H9 (cell line): ENCODE results near the gene CCDC169. TPM values are rescaled to one million over a fixed set of nuclear protein-coding genes. Genes with fewer than 3 reads are reported as not detected.

Experiments
- DNase-seq: peaks from one replicate; pipeline ENCODE4 v3.0.0-alpha.2; 2017
- H2AFZ ChIP-seq: one replicate; pipeline ENCODE4 v1.6.1; 2013; ENCODE audit warnings: mild to moderate bottlenecking, low read length, control low read depth, moderate library complexity
- H2AK5ac ChIP-seq: 2 replicates; pipeline ENCODE4 v1.6.1; 2013; ENCODE audit warnings: low read length, control low read depth, mixed read lengths; ENCODE audit not compliant: insufficient read length
- H2BK120ac ChIP-seq: one replicate; pipeline ENCODE4 v1.6.1; 2013; ENCODE audit warnings: low read depth, mild to moderate bottlenecking, low read length, control low read depth, inconsistent platforms; ENCODE audit not compliant: poor library complexity, severe bottlenecking
- H2BK12ac ChIP-seq: 2 replicates; pipeline ENCODE4 v1.6.1; 2013; ENCODE audit warnings: low read length, control low read depth, mixed read lengths, low read depth; ENCODE audit not compliant: insufficient read length
- H2BK15ac ChIP-seq: 2 replicates; pipeline ENCODE4 v1.6.1; 2013; ENCODE audit warnings: low read depth, low read length, control low read depth
- H2BK20ac ChIP-seq: one replicate; pipeline ENCODE4 v1.6.1; 2013; ENCODE audit warnings: low read depth, mild to moderate bottlenecking, low read length, control low read depth, inconsistent platforms; ENCODE audit not compliant: poor library complexity, severe bottlenecking
- H2BK5ac ChIP-seq: 2 replicates; pipeline ENCODE4 v1.6.1; 2013; ENCODE audit warnings: low read length, control low read depth, mixed read lengths; ENCODE audit not compliant: insufficient read length
- H3K14ac ChIP-seq: 2 replicates; pipeline ENCODE4 v1.6.1; 2013; ENCODE audit warnings: low read length, control low read depth; ENCODE audit not compliant: insufficient read depth
- H3K18ac ChIP-seq: 2 replicates; pipeline ENCODE4 v1.6.1; 2013; ENCODE audit warnings: low read depth, mild to moderate bottlenecking, mixed read lengths, low read length, control low read depth; ENCODE audit not compliant: insufficient read length
- H3K23ac ChIP-seq: 2 replicates; pipeline ENCODE4 v1.6.1; 2013; ENCODE audit warnings: low read length, control low read depth, mixed read lengths, low read depth; ENCODE audit not compliant: insufficient read length
- H3K23me2 ChIP-seq: 2 replicates; pipeline ENCODE4 v1.6.1; 2013; ENCODE audit warnings: low read depth, mild to moderate bottlenecking, mixed read lengths, low read length, control low read depth; ENCODE audit not compliant: insufficient read length, poor library complexity, severe bottlenecking
- H3K27ac ChIP-seq: 2 replicates; pipeline ENCODE4 v1.5.1; 2013; ENCODE audit warnings: low read length, control low read depth, mixed read lengths, low read depth; ENCODE audit not compliant: insufficient read length
- H3K27me3 ChIP-seq: 2 replicates; pipeline ENCODE4 v1.6.1; 2013; ENCODE audit warnings: low read length, control low read depth, inconsistent platforms; ENCODE audit not compliant: insufficient read depth
- H3K4ac ChIP-seq: 2 replicates; pipeline ENCODE4 v1.6.1; 2013; ENCODE audit warnings: low read depth, mild to moderate bottlenecking, control low read depth, inconsistent platforms, low read length, moderate library complexity
- H3K4me1 ChIP-seq: 2 replicates; pipeline ENCODE4 v1.6.1; 2013; ENCODE audit warnings: low read length, control low read depth, inconsistent platforms; ENCODE audit not compliant: insufficient read depth
- H3K4me2 ChIP-seq: 2 replicates; pipeline ENCODE4 v1.6.1; 2013; ENCODE audit warnings: low read length, control low read depth, mixed read lengths; ENCODE audit not compliant: insufficient read length, insufficient read depth
- H3K56ac ChIP-seq: 2 replicates; pipeline ENCODE4 v1.6.1; 2013; ENCODE audit warnings: low read depth, mild to moderate bottlenecking, mixed read lengths, low read length, control low read depth; ENCODE audit not compliant: insufficient read length
- H3K79me1 ChIP-seq: 2 replicates; pipeline ENCODE4 v1.6.1; 2013; ENCODE audit warnings: low read depth, mild to moderate bottlenecking, moderate library complexity, low read length, control low read depth, inconsistent platforms; ENCODE audit not compliant: insufficient read depth, poor library complexity, severe bottlenecking
- H3K79me2 ChIP-seq: 2 replicates; pipeline ENCODE4 v1.6.1; 2013; ENCODE audit warnings: low read length, control low read depth, inconsistent platforms; ENCODE audit not compliant: insufficient read depth
- H3K9ac ChIP-seq: 2 replicates; pipeline ENCODE4 v1.6.1; 2013; ENCODE audit warnings: low read length, control low read depth, mixed read lengths; ENCODE audit not compliant: insufficient read length; ENCODE audit errors: extremely low read depth
- H3K9me3 ChIP-seq: one replicate; pipeline ENCODE4 v1.6.1; 2013; ENCODE audit warnings: low read depth, low read length, inconsistent platforms; ENCODE audit not compliant: control insufficient read depth
- H3T11ph ChIP-seq: one replicate; pipeline ENCODE4 v1.6.1; 2013; ENCODE audit warnings: mild to moderate bottlenecking, low read length, control low read depth, inconsistent platforms
- H4K20me1 ChIP-seq: one replicate; pipeline ENCODE4 v1.6.1; 2013; ENCODE audit not compliant: control insufficient read depth, insufficient read length, insufficient read depth
- H4K5ac ChIP-seq: 2 replicates; pipeline ENCODE4 v1.6.1; 2013; ENCODE audit warnings: low read depth, mild to moderate bottlenecking, mixed read lengths, low read length, control low read depth; ENCODE audit not compliant: insufficient read length
- H4K8ac ChIP-seq: replicated peaks from 2 replicates; pipeline ENCODE4 v1.6.1; 2013; ENCODE audit warnings: low read length, control low read depth, mixed read lengths, low read depth; ENCODE audit not compliant: insufficient read length
- H4K91ac ChIP-seq: 2 replicates; pipeline ENCODE4 v1.6.1; 2013; ENCODE audit warnings: low read depth, mild to moderate bottlenecking, moderate library complexity, mixed read lengths, low read length, control low read depth; ENCODE audit not compliant: insufficient read length
- H3K27ac Mint-ChIP-seq, 3 experiments: 2 replicates in 2 of 3; 3 replicates in 1 of 3; pipeline ENCODE4 v1.8.0; 2020 to 2021; ENCODE audit warnings: mixed read lengths in 3 of 3, mild to moderate bottlenecking in 1 of 3, moderate library complexity in 1 of 3
- H3K27me3 Mint-ChIP-seq: 2 replicates; pipeline ENCODE4 v1.8.0; 2021; ENCODE audit warnings: low read depth, mild to moderate bottlenecking, moderate library complexity, mixed read lengths
- H3K36me3 Mint-ChIP-seq, 3 experiments: 2 replicates in 2 of 3; 3 replicates in 1 of 3; pipeline ENCODE4 v1.8.0; 2020 to 2021; ENCODE audit warnings: low read depth in 3 of 3, mixed read lengths in 3 of 3; ENCODE audit not compliant: insufficient read depth in 1 of 3
- H3K4me1 Mint-ChIP-seq, 2 experiments: 2 replicates each; pipeline ENCODE4 v1.8.0; 2020; ENCODE audit warnings: mixed read lengths in 2 of 2
- H3K4me3 Mint-ChIP-seq, 2 experiments: 2 replicates in 1 of 2; 3 replicates in 1 of 2; pipeline ENCODE4 v1.8.0; 2020 to 2021; ENCODE audit warnings: mild to moderate bottlenecking in 2 of 2, mixed read lengths in 2 of 2, moderate library complexity in 1 of 2
- H3K9me3 Mint-ChIP-seq, 2 experiments: 2 replicates in 1 of 2; 3 replicates in 1 of 2; pipeline ENCODE4 v1.8.0; 2020; ENCODE audit warnings: mild to moderate bottlenecking in 2 of 2, mixed read lengths in 2 of 2, moderate library complexity in 1 of 2
- WGBS: extraction: QIAGEN DNeasy Blood & Tissue Kit; methylation state at CpG from one replicate; pipeline ENCODE4 v1.1.7; 2013; ENCODE audit warnings: missing lambda C conversion rate, low lambda C conversion rate, mixed read lengths; ENCODE audit not compliant: insufficient read length; ENCODE audit errors: extremely low coverage; 5-methylcytosine and 5-hydroxymethylcytosine counted together
- total RNA-seq: library from RNA; stranded (reverse); gene quantifications from 2 replicates; pipeline ENCODE4 v1.2.1, GENCODE V29; 2021
- TF ChIP-seq, protein P1 (sequence below): fragments of 200-600 bp; sonication (generic); conservative IDR thresholded peaks from 3 replicates; pipeline ENCODE4 v1.8.0; 2021; ENCODE audit warnings: antibody characterized with exemption, mild to moderate bottlenecking

CCDC169 gene
- total RNA-seq, 1 experiment from 2014 or later = 19.1 TPM

DNA sequence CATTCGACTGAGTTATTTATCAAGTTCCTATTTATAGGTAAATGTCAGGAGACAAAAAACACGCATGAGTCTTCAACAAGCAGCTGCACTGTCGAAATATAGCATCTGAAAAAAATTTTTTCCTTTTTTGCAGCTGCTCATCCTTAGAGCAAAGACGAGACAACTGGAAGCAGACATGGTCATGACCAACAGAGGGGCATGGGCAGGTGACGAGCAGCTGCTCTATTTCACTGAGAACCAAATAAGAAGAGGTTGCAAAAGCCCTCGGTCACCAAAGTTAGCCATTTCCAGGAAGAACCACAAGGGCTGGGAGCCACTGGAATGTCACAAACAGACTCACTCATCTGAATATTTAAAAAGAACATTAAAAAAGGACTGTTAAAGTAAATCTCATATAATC, 105.4 kb downstream of the CCDC169 start:
- no peaks in the 10 kb centered on the region for H3K27me3 ChIP-seq
- Mint-ChIP-seq H3K27ac (no peak overlapping the region), H3K4me1 (peaks cover 3 to 4% of the 10 kb centered on the region in 2 experiments; a peak in 3 of 4 replicates), H3K9me3 (no peaks in the 10 kb centered on the region), H3K27me3 (no peaks in the 10 kb centered on the region), H3K4me3 (no peak overlapping the region), H3K36me3 (no peaks in the 10 kb centered on the region)
- no peak overlapping the region for H4K91ac ChIP-seq
- TF ChIP-seq, protein P1, sequence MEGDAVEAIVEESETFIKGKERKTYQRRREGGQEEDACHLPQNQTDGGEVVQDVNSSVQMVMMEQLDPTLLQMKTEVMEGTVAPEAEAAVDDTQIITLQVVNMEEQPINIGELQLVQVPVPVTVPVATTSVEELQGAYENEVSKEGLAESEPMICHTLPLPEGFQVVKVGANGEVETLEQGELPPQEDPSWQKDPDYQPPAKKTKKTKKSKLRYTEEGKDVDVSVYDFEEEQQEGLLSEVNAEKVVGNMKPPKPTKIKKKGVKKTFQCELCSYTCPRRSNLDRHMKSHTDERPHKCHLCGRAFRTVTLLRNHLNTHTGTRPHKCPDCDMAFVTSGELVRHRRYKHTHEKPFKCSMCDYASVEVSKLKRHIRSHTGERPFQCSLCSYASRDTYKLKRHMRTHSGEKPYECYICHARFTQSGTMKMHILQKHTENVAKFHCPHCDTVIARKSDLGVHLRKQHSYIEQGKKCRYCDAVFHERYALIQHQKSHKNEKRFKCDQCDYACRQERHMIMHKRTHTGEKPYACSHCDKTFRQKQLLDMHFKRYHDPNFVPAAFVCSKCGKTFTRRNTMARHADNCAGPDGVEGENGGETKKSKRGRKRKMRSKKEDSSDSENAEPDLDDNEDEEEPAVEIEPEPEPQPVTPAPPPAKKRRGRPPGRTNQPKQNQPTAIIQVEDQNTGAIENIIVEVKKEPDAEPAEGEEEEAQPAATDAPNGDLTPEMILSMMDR = no peak
- no peak overlapping the region for H3K27ac ChIP-seq
- no peak for DNase-seq
- no CpG with 5 or more reads among the region's 6 CpGs for WGBS
- no peak overlapping the region for H3K56ac ChIP-seq
- no peak overlapping the region for H3K9ac ChIP-seq
- no peaks in the 10 kb centered on the region for H3K23me2 ChIP-seq
- no peak overlapping the region for H2AK5ac ChIP-seq
- no peak overlapping the region for H3K18ac ChIP-seq
- H3K4ac ChIP-seq = no peak overlapping the region
- no peaks in the 10 kb centered on the region for H3K4me1 ChIP-seq
- H3T11ph ChIP-seq = no peak overlapping the region
- no peaks in the 10 kb centered on the region for H3K79me2 ChIP-seq
- no peak overlapping the region for H2BK12ac ChIP-seq
- H3K14ac ChIP-seq = no peak overlapping the region
- H4K20me1 ChIP-seq = no peaks in the 10 kb centered on the region
- H3K9me3 ChIP-seq = no peaks in the 10 kb centered on the region
- no peak overlapping the region for H4K8ac ChIP-seq
- H4K5ac ChIP-seq = no peak overlapping the region
- no peak overlapping the region for H2BK15ac ChIP-seq
- no peak overlapping the region for H3K23ac ChIP-seq
- H2BK120ac ChIP-seq = no peak overlapping the region
- H2AFZ ChIP-seq = no peak overlapping the region
- H2BK5ac ChIP-seq = no peak overlapping the region
- H2BK20ac ChIP-seq = no peak overlapping the region
- H3K4me2 ChIP-seq = no peak overlapping the region
- H3K79me1 ChIP-seq = no peaks in the 10 kb centered on the region
